ENCODE results near the gene SLC7A7. TPM values are rescaled to one million over a fixed set of nuclear protein-coding genes. Genes with fewer than 3 reads are reported as not detected.
"Not testable (repeated sequence)": the region's sequence is repeated elsewhere in the genome, so short reads cannot be mapped to it uniquely, and the experiment has no call there.

The SLC7A7 gene
- total RNA-seq, 1 donor from 2014 or later, result 8.3 TPM

DNA sequence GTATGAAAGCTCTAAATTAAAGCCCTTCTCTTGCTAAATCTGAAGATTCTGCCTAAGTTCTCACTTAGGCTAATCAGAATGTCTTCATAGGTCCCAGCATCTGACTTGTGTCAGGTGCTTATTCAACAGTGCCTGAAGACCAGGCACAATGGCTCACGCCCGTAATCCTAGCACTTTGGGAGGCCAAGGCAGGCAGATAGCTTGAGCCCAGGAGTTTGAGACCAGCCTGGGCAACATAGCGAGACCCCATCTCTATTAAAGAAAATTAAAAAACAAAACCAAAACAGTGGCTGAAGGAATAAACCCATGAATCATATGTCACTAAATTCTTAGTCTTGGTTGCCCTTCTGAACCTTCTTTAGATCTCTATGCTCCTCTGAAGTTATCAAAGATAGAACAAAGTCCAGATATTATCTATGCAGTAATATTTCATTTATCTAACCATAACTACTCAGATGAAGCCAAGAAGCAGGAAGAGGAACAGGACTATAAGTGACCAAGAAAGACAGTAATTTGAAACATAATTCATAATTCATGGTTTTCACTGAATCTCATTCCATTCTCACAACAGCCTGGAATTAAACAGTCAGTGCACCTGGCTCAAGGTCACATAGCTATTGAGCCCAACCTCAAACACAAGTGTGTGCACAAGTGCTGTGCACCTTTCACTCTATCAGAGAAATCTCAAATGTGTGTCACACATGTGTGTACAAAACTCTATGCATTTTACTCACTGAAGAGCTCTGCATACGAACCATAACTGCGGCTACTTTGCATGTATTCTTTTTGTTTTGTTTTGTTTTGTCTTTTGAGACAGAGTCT, 6.6 kb downstream of the SLC7A7 start:
- no peaks in the 10 kb centered on the region for H3K27me3 Mint-ChIP-seq (ENCODE audit: low read depth)
- H3K27ac Mint-ChIP-seq, result peak overlapping the region; percentile 80
- TF ChIP-seq, protein P1, sequence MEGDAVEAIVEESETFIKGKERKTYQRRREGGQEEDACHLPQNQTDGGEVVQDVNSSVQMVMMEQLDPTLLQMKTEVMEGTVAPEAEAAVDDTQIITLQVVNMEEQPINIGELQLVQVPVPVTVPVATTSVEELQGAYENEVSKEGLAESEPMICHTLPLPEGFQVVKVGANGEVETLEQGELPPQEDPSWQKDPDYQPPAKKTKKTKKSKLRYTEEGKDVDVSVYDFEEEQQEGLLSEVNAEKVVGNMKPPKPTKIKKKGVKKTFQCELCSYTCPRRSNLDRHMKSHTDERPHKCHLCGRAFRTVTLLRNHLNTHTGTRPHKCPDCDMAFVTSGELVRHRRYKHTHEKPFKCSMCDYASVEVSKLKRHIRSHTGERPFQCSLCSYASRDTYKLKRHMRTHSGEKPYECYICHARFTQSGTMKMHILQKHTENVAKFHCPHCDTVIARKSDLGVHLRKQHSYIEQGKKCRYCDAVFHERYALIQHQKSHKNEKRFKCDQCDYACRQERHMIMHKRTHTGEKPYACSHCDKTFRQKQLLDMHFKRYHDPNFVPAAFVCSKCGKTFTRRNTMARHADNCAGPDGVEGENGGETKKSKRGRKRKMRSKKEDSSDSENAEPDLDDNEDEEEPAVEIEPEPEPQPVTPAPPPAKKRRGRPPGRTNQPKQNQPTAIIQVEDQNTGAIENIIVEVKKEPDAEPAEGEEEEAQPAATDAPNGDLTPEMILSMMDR (IDR thresholded peaks at IDR 0.05; ENCODE audit: unreplicated experiment), result no peak
- H3K4me1 Mint-ChIP-seq, result peaks cover 18% of the 10 kb centered on the region
- peaks cover 4% of the 10 kb centered on the region for H3K9me3 Mint-ChIP-seq
- no peak for DNase-seq (ENCODE audit: low spot score in 2 of 2, unreplicated experiment in 2 of 2)
- no peak overlapping the region for H3K4me3 Mint-ChIP-seq
- peaks cover 4% of the 10 kb centered on the region for H3K36me3 Mint-ChIP-seq

DNA sequence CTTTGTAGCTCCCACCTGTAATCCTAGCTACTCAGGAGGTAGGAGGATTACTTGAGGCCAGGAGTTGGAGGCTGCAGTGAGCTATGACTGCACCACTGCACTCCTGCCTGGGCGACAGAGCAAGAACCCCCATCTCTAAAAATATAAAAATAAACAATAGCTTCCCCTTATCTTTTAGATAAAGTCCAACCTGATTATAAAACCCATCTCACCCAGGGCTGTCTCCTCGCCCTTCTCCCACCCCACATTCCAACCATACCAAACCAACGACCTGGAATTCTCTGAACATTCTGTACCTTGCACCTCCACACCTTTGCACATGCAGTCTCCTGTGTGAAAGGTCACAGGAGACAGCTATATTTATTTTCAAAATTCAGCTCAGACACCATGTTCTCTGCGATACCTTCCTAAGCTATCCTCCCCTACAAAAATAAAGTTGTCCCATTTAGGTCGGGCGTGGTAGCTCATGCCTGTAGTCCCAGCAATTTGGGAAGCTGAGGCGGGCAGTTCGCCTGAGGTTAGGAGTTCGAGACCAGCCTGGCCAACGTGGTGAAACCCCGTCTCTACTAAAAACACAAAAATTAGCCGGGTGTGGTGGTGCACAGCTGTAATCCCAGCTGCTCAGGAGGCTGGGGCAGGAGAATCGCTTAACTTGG, 7.7 kb downstream of the SLC7A7 start:
- Mint-ChIP-seq H3K4me1 (peaks cover 18% of the 10 kb centered on the region), H3K36me3 (peaks cover 4% of the 10 kb centered on the region), H3K27me3 (ENCODE audit: low read depth) (no peaks in the 10 kb centered on the region), H3K4me3 (no peak overlapping the region), H3K9me3 (peaks cover 4% of the 10 kb centered on the region), H3K27ac (peak overlapping the region; percentile 80)
- no peak for DNase-seq (ENCODE audit: low spot score in 2 of 2, unreplicated experiment in 2 of 2)
- TF ChIP-seq, protein P1 (IDR thresholded peaks at IDR 0.05; ENCODE audit: unreplicated experiment), result no peak

DNA sequence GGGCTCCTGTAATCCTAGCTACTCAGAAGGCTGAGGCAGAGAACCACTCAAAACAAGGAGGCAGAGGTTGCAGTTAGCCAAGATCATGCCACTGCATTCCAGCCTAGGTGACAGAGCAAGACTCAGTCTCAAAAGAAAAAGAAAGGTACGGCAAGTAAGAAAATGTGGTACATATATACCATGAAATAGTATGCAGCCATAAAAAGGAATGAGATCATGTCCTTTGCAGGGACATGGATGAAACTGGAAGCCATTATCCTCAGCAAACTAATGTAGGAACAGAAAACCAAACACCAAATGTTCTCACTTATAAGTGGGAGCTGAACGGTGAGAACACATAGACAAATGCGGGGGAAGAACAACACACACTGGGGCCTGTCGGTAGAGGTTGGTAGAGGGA, 10.0 kb downstream of the SLC7A7 start:
- H3K4me3 Mint-ChIP-seq; H3K27me3 Mint-ChIP-seq (ENCODE audit: low read depth); H3K9me3 Mint-ChIP-seq; DNase-seq (ENCODE audit: low spot score in 2 of 2, unreplicated experiment in 2 of 2); H3K36me3 Mint-ChIP-seq; H3K27ac Mint-ChIP-seq: not testable (repeated sequence)
- peaks cover 18% of the 10 kb centered on the region for H3K4me1 Mint-ChIP-seq

DNA sequence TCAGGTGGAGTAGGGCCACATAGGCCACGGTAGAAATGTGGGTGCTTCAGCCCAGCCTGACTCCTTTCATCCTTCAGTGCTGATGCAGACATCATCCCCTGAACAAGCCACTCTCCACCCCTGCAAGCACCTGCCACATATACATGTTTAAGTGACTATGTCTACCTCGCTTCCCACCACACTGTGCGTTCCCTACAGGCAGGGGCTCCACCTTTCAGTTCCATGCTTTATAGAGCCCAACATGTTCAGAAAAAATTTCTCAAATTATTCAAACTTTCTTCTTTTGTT, 11.6 kb downstream of the SLC7A7 start:
- Mint-ChIP-seq H3K4me3 (no peak overlapping the region), H3K36me3 (peaks cover 4% of the 10 kb centered on the region), H3K27ac (no peak overlapping the region), H3K4me1 (peaks cover 15% of the 10 kb centered on the region), H3K9me3 (peaks cover 4% of the 10 kb centered on the region), H3K27me3 (ENCODE audit: low read depth) (no peaks in the 10 kb centered on the region)
- TF ChIP-seq, protein P1 (IDR thresholded peaks at IDR 0.05; ENCODE audit: unreplicated experiment), result no peak
- DNase-seq (ENCODE audit: low spot score in 2 of 2, unreplicated experiment in 2 of 2), result no peak

DNA sequence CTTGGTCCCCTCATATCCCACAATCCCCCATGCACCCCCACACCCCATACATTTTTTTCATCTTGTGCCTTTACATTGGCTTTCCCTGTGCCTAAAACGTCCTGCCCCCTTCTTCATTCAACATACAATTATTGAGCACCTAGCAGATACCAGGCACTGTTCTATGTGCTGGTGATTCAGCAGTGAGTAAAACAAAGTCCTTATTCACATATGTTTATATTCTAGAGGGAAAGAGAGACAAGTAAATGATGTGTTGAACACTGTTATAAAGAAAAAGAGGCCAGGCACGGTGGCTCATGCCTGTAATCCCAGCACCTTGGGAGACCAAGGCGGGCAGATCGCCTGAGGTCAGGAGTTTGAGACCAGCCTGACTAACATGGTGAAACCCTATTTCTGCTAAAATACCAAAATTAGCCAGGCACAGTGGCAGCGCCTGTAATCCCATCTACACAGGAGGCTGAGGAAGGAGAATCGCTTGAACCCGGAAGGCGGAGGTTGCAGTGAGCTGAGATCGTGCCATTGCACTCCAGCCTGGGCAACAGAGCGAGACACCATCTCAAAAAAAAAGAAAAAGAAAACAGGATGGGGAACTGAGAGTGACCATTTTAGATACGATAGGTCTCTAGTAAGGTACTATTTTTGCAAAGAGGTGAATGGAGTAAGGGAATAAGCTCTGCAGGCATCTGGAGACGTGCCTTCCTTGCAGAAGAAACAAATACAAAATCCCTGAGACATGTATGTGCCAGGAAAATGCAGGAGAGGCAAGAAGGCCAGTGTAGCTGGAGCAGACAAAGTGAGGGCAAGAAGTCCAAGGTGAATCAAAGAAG, 12.2 kb downstream of the SLC7A7 start:
- H3K27ac Mint-ChIP-seq, result no peak overlapping the region
- H3K9me3 Mint-ChIP-seq, result peaks cover 4% of the 10 kb centered on the region
- TF ChIP-seq, protein P1 (IDR thresholded peaks at IDR 0.05; ENCODE audit: unreplicated experiment), result no peak
- no peaks in the 10 kb centered on the region for H3K27me3 Mint-ChIP-seq (ENCODE audit: low read depth)
- H3K4me3 Mint-ChIP-seq, result no peak overlapping the region
- H3K36me3 Mint-ChIP-seq, result peaks cover 4% of the 10 kb centered on the region
- DNase-seq (ENCODE audit: low spot score in 2 of 2, unreplicated experiment in 2 of 2), result no peak
- H3K4me1 Mint-ChIP-seq, result peaks cover 9% of the 10 kb centered on the region

DNA sequence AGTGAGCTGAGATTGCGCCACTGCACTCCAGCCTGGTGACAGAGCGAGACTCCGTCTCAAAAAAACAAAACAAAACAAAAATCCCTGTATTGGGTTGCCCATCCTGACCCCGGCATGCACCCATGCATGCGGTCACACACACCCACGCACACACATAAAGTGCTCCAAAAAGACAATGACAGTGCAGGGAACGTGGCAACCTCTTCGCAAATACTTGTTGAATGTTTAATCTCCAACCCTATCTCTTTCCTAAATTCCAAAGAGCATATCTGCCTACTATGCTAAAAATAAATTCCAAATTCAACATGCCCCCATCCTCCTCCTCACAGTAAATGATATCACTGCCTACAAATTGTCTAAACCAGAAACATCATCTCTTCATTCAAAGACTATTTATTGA, 13.5 kb downstream of the SLC7A7 start:
- peaks cover 4% of the 10 kb centered on the region for H3K9me3 Mint-ChIP-seq
- no peak overlapping the region for H3K27ac Mint-ChIP-seq
- no peaks in the 10 kb centered on the region for H3K27me3 Mint-ChIP-seq (ENCODE audit: low read depth)
- no peak overlapping the region for H3K4me3 Mint-ChIP-seq
- no peaks in the 10 kb centered on the region for H3K4me1 Mint-ChIP-seq
- H3K36me3 Mint-ChIP-seq, result peaks cover 4% of the 10 kb centered on the region
- TF ChIP-seq, protein P1 (IDR thresholded peaks at IDR 0.05; ENCODE audit: unreplicated experiment), result no peak
- DNase-seq (ENCODE audit: low spot score in 2 of 2, unreplicated experiment in 2 of 2), result no peak
